ENCODE data around the gene DGKH. TPM values are rescaled to one million over a fixed set of nuclear protein-coding genes. Genes with fewer than 3 reads are reported as not detected.

Gene DGKH
- total RNA-seq, 2 donors from 2014 or later = 3.6 to 4.7 TPM

GRCh38 chr13:42035905-42036521 lies 12.4 kb upstream of the DGKH start:
- Histone ChIP-seq H3K36me3 (replicated peaks in 1 of 2; ENCODE audit: insufficient read depth in 1 of 2, low read depth in 2 of 2) (no peaks in the 10 kb centered on the region), H3K4me3 (no peak overlapping the region), H3K9me3 (no peaks in the 10 kb centered on the region), H3K27ac (no peak overlapping the region), H3K27me3 (no peaks in the 10 kb centered on the region), H3K4me1 (peaks cover 12% of the 10 kb centered on the region)
- TF ChIP-seq POLR2A (IDR thresholded peaks at IDR 0.05) (no peak), CTCF (IDR thresholded peaks at IDR 0.05) (no peak)
- ATAC-seq (no peak), DNase-seq (no peak)
- intact Hi-C loops (cut with DNase I) = no loop called here

- Histone ChIP-seq H3K27me3 (no peaks in the 10 kb centered on the region), H3K27ac (no peak overlapping the region), H3K4me1 (peaks cover 19% of the 10 kb centered on the region), H3K4me3 (no peak overlapping the region), H3K9me3 (no peaks in the 10 kb centered on the region), H3K36me3 (replicated peaks in 1 of 2; ENCODE audit: insufficient read depth in 1 of 2, low read depth in 2 of 2) (no peaks in the 10 kb centered on the region)
- no peak for ATAC-seq
- 83 to 97% methylated on average over 3 of the region's 3 CpGs for WGBS, 2 donors
- no peak for DNase-seq
- intact Hi-C loops (cut with DNase I) = no loop called here
- TF ChIP-seq POLR2A (IDR thresholded peaks at IDR 0.05) = no peak
- TF ChIP-seq CTCF (IDR thresholded peaks at IDR 0.05) = no peak
Measured at GRCh38 chr13:42036711-42037110, 11.7 kb upstream of the DGKH start.

- DNase-seq (no peak), ATAC-seq (no peak)
- H3K36me3 ChIP-seq (replicated peaks in 1 of 2; ENCODE audit: insufficient read depth in 1 of 2, low read depth in 2 of 2) = no peaks in the 10 kb centered on the region
- no peaks in the 10 kb centered on the region for H3K27me3 ChIP-seq
- H3K4me3 ChIP-seq = no peak overlapping the region
- H3K9me3 ChIP-seq = no peaks in the 10 kb centered on the region
- intact Hi-C loops (cut with DNase I) = no loop called here
- TF ChIP-seq POLR2A (IDR thresholded peaks at IDR 0.05) (no peak), CTCF (IDR thresholded peaks at IDR 0.05) (no peak)
- peaks cover 22% of the 10 kb centered on the region for H3K4me1 ChIP-seq
- H3K27ac ChIP-seq = no peak overlapping the region
- WGBS, 2 donors = 89 to 91% methylated on average over 19 of the region's 19 CpGs
Measured at GRCh38 chr13:42038661-42039456, 9.6 kb upstream of the DGKH start.

DNA sequence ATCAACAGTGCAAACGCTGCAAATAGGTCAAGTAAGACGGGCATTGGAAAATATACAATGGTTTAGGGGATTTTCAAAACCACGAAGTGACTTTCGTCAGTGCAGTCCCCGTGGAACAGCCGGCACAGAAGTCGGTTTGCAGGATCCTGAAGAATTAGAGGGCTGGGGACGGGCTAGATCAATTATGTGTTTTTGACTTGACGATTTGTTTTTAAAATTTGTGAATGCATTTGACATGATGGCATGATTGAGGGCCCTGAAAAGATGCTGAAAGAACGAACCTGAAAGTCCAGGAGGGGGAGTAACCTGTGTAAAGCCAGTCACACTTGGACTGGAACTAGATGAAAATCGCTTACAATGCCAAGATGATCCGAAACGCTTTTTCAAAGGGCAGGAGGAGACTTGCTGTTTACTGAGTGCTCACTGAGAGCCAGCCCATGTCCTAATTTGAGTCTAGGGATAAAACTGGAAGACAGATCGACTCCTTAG lies 8.9 kb upstream of the DGKH start:
- ATAC-seq = peak; percentile 11
- WGBS, 2 donors = 18 to 22% methylated on average over 14 of the region's 14 CpGs

More for the DNA sequence above, 8.9 kb upstream of the DGKH start:
- Histone ChIP-seq H3K27me3 (no peaks in the 10 kb centered on the region), H3K36me3 (replicated peaks in 1 of 2; ENCODE audit: insufficient read depth in 1 of 2, low read depth in 2 of 2) (no peaks in the 10 kb centered on the region), H3K4me3 (peak overlapping the region; percentile 74 to 78), H3K9me3 (no peaks in the 10 kb centered on the region), H3K27ac (peak overlapping the region; percentile 59 to 95 (median 90)), H3K4me1 (peaks cover 22% of the 10 kb centered on the region)
- no peak for DNase-seq
- TF ChIP-seq POLR2A (IDR thresholded peaks at IDR 0.05) (no peak), CTCF (IDR thresholded peaks at IDR 0.05) (no peak)
- intact Hi-C loops (cut with DNase I) = no loop called here

Data from body of pancreas (tissue), 4 donors.